HEK293 (cell line): ENCODE results near the gene EPDR1.
A peak's percentile ranks its signal among the peaks of the same experiment; 100 is the strongest.

ENCODE experiments used
- CTCF ChIA-PET: fragments of 350-600 bp; formaldehyde crosslinking; extraction: SDS; loops from one replicate; lab custom pipeline; 2021; ENCODE audit warnings: antibody characterized with exemption; lab: Yijun Ruan, JAX
- POLR2A ChIA-PET: fragments of 300-600 bp; formaldehyde crosslinking; extraction: SDS; loops from one replicate; lab custom pipeline; 2020; ENCODE audit warnings: antibody characterized with exemption, inconsistent platforms; lab: Yijun Ruan, JAX
- H3K27ac ChIP-seq: fragments of 200-500 bp; sonication (Bioruptor generic); 2 replicates; pipeline ENCODE4 v1.5.1; 2014; ENCODE audit warnings: low read depth, low read length, control low read depth, inconsistent platforms; ENCODE audit errors: extremely low read depth
- H3K36me3 ChIP-seq, 2 experiments: fragments of 200-500 bp in 1 of 2; sonication (Bioruptor generic) in 1 of 2; 1 replicate in 1 of 2; 2 replicates in 1 of 2; pipeline ENCODE4 v1.5.1; 2014 to 2017; ENCODE audit warnings: inconsistent platforms in 2 of 2, low read length in 2 of 2; ENCODE audit not compliant: control insufficient read depth in 2 of 2, insufficient read depth in 1 of 2
- H3K4me1 ChIP-seq: fragments of 200-500 bp; sonication (Bioruptor generic); 2 replicates; pipeline ENCODE4 v1.5.1; 2014; ENCODE audit warnings: mild to moderate bottlenecking, low read length, inconsistent platforms; ENCODE audit not compliant: control insufficient read depth, insufficient read depth
- H3K4me3 ChIP-seq: 2 replicates; pipeline ENCODE4 v1.5.1; 2011; ENCODE audit warnings: low read depth, mild to moderate bottlenecking, control low read depth, low read length, moderate library complexity
- H3K9me3 ChIP-seq: fragments of 200-500 bp; sonication (Bioruptor generic); 2 replicates; pipeline ENCODE4 v1.5.1; 2014; ENCODE audit warnings: low read depth, low read length, inconsistent platforms; ENCODE audit not compliant: control insufficient read depth, insufficient read depth
- EGR2 ChIP-seq: fragments of 450-650 bp; formaldehyde crosslinking; IDR thresholded peaks from 2 replicates; pipeline ENCODE4 v1.5.1; 2016; ENCODE audit warnings: low read depth, missing biosample characterization, missing genetic modification characterization
- KLF1 ChIP-seq: fragments of 450-650 bp; formaldehyde crosslinking; IDR thresholded peaks from 2 replicates; pipeline ENCODE4 v1.5.1; 2016; ENCODE audit warnings: missing biosample characterization, missing genetic modification characterization
- KLF8 ChIP-seq: fragments of 450-650 bp; formaldehyde crosslinking; IDR thresholded peaks from 2 replicates; pipeline ENCODE4 v1.5.1; 2016; ENCODE audit warnings: missing biosample characterization, missing genetic modification characterization
- KLF9 ChIP-seq: fragments of 450-650 bp; formaldehyde crosslinking; IDR thresholded peaks from 2 replicates; pipeline ENCODE4 v1.5.1; 2016; ENCODE audit warnings: missing biosample characterization, missing genetic modification characterization, low read depth
- MZF1 ChIP-seq: fragments of 450-650 bp; formaldehyde crosslinking; IDR thresholded peaks from 2 replicates; pipeline ENCODE4 v1.5.1; 2017; ENCODE audit warnings: missing biosample characterization, missing genetic modification characterization, borderline replicate concordance
- SP2 ChIP-seq: fragments of 450-650 bp; formaldehyde crosslinking; IDR thresholded peaks from 2 replicates; pipeline ENCODE4 v1.5.1; 2016; ENCODE audit warnings: missing biosample characterization, missing genetic modification characterization
- ZBTB1 ChIP-seq: fragments of 450-650 bp; formaldehyde crosslinking; IDR thresholded peaks from 2 replicates; pipeline ENCODE4 v1.5.1; 2016; ENCODE audit warnings: missing biosample characterization, missing genetic modification characterization
- ZBTB17 ChIP-seq: fragments of 450-650 bp; formaldehyde crosslinking; IDR thresholded peaks from 2 replicates; pipeline ENCODE4 v1.5.1; 2016; ENCODE audit warnings: missing biosample characterization, missing genetic modification characterization
- ZEB2 ChIP-seq: fragments of 450-650 bp; formaldehyde crosslinking; IDR thresholded peaks from 2 replicates; pipeline ENCODE4 v1.5.1; 2016; ENCODE audit warnings: missing biosample characterization, missing genetic modification characterization
- ZFP37 ChIP-seq: fragments of 450-650 bp; formaldehyde crosslinking; IDR thresholded peaks from 2 replicates; pipeline ENCODE4 v1.5.1; 2016; ENCODE audit warnings: missing biosample characterization, missing genetic modification characterization
- ZNF112 ChIP-seq: fragments of 450-650 bp; formaldehyde crosslinking; IDR thresholded peaks from 2 replicates; pipeline ENCODE4 v1.5.0; 2017; ENCODE audit warnings: missing biosample characterization, missing genetic modification characterization
- ZNF132 ChIP-seq: fragments of 450-650 bp; formaldehyde crosslinking; IDR thresholded peaks from 2 replicates; pipeline ENCODE4 v1.5.1; 2017; ENCODE audit warnings: missing biosample characterization, missing genetic modification characterization, borderline replicate concordance
- ZNF16 ChIP-seq: fragments of 450-650 bp; formaldehyde crosslinking; IDR thresholded peaks from 2 replicates; pipeline ENCODE4 v1.5.1; 2016; ENCODE audit warnings: low read depth, missing biosample characterization, missing genetic modification characterization
- ZNF23 ChIP-seq: fragments of 450-650 bp; formaldehyde crosslinking; IDR thresholded peaks from 2 replicates; pipeline ENCODE4 v1.5.1; 2016; ENCODE audit warnings: missing biosample characterization, missing genetic modification characterization, borderline replicate concordance
- ZNF341 ChIP-seq: fragments of 450-650 bp; formaldehyde crosslinking; IDR thresholded peaks from 2 replicates; pipeline ENCODE4; 2016; ENCODE audit warnings: low read depth, missing biosample characterization, missing genetic modification characterization
- ZNF350 ChIP-seq: fragments of 450-650 bp; formaldehyde crosslinking; IDR thresholded peaks from 2 replicates; pipeline ENCODE4 v1.5.0; 2017; ENCODE audit warnings: missing biosample characterization, mild to moderate bottlenecking, missing genetic modification characterization
- ZNF398 ChIP-seq: fragments of 450-650 bp; formaldehyde crosslinking; IDR thresholded peaks from 2 replicates; pipeline ENCODE4 v1.5.1; 2017; ENCODE audit warnings: missing biosample characterization, missing genetic modification characterization
- ZNF501 ChIP-seq: fragments of 450-650 bp; formaldehyde crosslinking; IDR thresholded peaks from 2 replicates; pipeline ENCODE4 v1.5.1; 2016; ENCODE audit warnings: missing biosample characterization, missing genetic modification characterization
- ZNF518A ChIP-seq: fragments of 450-650 bp; formaldehyde crosslinking; conservative IDR thresholded peaks from 2 replicates; pipeline ENCODE4 v1.5.1; 2016; ENCODE audit warnings: low read depth, missing biosample characterization, missing genetic modification characterization
- ZNF548 ChIP-seq: fragments of 450-650 bp; formaldehyde crosslinking; IDR thresholded peaks from 2 replicates; pipeline ENCODE4 v1.5.1; 2016; ENCODE audit warnings: missing biosample characterization, missing genetic modification characterization
- ZNF555 ChIP-seq: fragments of 450-650 bp; formaldehyde crosslinking; conservative IDR thresholded peaks from 2 replicates; pipeline ENCODE4 v1.5.1; 2017; ENCODE audit warnings: missing biosample characterization, mild to moderate bottlenecking, missing genetic modification characterization, inconsistent platforms
- ZNF571 ChIP-seq: fragments of 450-650 bp; formaldehyde crosslinking; IDR thresholded peaks from 2 replicates; pipeline ENCODE4 v1.5.0; 2017; ENCODE audit warnings: missing biosample characterization, missing genetic modification characterization
- ZNF654 ChIP-seq: fragments of 450-650 bp; formaldehyde crosslinking; IDR thresholded peaks from 2 replicates; pipeline ENCODE4 v1.5.1; 2016; ENCODE audit warnings: low read depth, missing biosample characterization, missing genetic modification characterization
- ZNF843 ChIP-seq: fragments of 450-650 bp; formaldehyde crosslinking; IDR thresholded peaks from 2 replicates; pipeline ENCODE4 v1.5.1; 2016; ENCODE audit warnings: missing biosample characterization, missing genetic modification characterization
- TF ChIP-seq, protein P1 (sequence below): fragments of 450-650 bp; formaldehyde crosslinking; optimal IDR thresholded peaks from 2 replicates; pipeline ENCODE3; 2016; ENCODE audit warnings: missing biosample characterization, mild to moderate bottlenecking, missing genetic modification characterization
- TF ChIP-seq, protein P2 (sequence below): fragments of 450-650 bp; formaldehyde crosslinking; IDR thresholded peaks from 2 replicates; pipeline ENCODE4 v1.5.1; 2016; ENCODE audit warnings: missing biosample characterization, missing genetic modification characterization
- TF ChIP-seq, protein P3 (sequence below): fragments of 450-650 bp; formaldehyde crosslinking; IDR thresholded peaks from 2 replicates; pipeline ENCODE4 v1.5.1; 2017; ENCODE audit warnings: missing biosample characterization, missing genetic modification characterization

Gene EPDR1

GRCh38 chr7:37920849-37921805 lies 687 bp downstream of the EPDR1 start (continued):
- TF ChIP-seq, protein P1, sequence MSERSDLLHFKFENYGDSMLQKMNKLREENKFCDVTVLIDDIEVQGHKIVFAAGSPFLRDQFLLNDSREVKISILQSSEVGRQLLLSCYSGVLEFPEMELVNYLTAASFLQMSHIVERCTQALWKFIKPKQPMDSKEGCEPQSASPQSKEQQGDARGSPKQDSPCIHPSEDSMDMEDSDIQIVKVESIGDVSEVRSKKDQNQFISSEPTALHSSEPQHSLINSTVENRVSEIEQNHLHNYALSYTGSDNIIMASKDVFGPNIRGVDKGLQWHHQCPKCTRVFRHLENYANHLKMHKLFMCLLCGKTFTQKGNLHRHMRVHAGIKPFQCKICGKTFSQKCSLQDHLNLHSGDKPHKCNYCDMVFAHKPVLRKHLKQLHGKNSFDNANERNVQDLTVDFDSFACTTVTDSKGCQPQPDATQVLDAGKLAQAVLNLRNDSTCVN (tag by site-specific recombination), result peak; percentile 85
- TF ChIP-seq ZEB2 (tag by site-specific recombination), result peak; percentile 48; the same call in 1 of the 2 replicates
- peak; percentile 54; the same call in 1 of the 2 replicates for TF ChIP-seq ZNF501 (tag by site-specific recombination)
- TF ChIP-seq, protein P2, sequence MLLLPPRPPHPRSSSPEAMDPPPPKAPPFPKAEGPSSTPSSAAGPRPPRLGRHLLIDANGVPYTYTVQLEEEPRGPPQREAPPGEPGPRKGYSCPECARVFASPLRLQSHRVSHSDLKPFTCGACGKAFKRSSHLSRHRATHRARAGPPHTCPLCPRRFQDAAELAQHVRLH, result no peak
- TF ChIP-seq ZNF350 (tag by site-specific recombination), result no peak
- 0 out of 2 replicates have a peak, but pooled peaks have one; percentile 20 for TF ChIP-seq KLF9
- 0 out of 2 replicates have a peak, but pooled peaks have one; percentile 39 for TF ChIP-seq ZFP37 (tag by site-specific recombination)
- no peak for TF ChIP-seq ZNF112 (tag by site-specific recombination)
- TF ChIP-seq, protein P3, sequence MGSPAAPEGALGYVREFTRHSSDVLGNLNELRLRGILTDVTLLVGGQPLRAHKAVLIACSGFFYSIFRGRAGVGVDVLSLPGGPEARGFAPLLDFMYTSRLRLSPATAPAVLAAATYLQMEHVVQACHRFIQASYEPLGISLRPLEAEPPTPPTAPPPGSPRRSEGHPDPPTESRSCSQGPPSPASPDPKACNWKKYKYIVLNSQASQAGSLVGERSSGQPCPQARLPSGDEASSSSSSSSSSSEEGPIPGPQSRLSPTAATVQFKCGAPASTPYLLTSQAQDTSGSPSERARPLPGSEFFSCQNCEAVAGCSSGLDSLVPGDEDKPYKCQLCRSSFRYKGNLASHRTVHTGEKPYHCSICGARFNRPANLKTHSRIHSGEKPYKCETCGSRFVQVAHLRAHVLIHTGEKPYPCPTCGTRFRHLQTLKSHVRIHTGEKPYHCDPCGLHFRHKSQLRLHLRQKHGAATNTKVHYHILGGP (tag by site-specific recombination), result no peak
- TF ChIP-seq KLF1 (tag by site-specific recombination), result peak; percentile 60; the same call in 1 of the 2 replicates
- peak; percentile 51 for TF ChIP-seq SP2 (tag by site-specific recombination)
- TF ChIP-seq ZBTB17 (tag by site-specific recombination), result peak; percentile 61
- TF ChIP-seq ZBTB1 (tag by site-specific recombination), result no peak
- TF ChIP-seq ZNF571 (tag by site-specific recombination), result no peak
- TF ChIP-seq KLF8 (tag by site-specific recombination), result peak; percentile 49; the same call in 1 of the 2 replicates
- TF ChIP-seq ZNF341 (tag by site-specific recombination), result peak; percentile 98
- TF ChIP-seq ZNF555 (tag by site-specific recombination), result no peak
- 0 out of 2 replicates have a peak, but pooled peaks have one; percentile 49 for TF ChIP-seq ZNF843 (tag by site-specific recombination)
- no peak for TF ChIP-seq ZNF132
- no peak for TF ChIP-seq ZNF654
- no peak for TF ChIP-seq EGR2

DNA sequence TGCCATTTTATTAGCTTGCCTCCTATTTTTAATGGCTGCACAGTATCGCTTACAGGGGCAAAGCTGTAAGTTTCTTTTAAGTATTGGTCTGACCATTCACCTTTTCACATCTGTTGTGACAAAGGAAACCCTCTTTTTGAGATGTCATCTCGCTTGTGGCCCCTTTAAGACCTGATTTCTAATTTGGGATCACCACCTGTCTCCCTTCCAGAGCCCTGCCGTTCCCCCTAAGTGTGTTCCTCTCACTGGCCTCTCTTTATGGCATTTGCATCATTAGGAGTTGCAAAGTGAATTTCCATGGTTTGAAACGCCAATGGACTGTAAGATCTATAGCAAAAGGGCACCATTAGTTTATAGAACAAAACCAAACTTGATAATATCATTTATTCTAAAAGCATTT lies 1.4 kb downstream of the EPDR1 start:
- Histone ChIP-seq H3K9me3 (no peaks in the 10 kb centered on the region), H3K27ac (no peak overlapping the region)

More for the DNA sequence above, 1.4 kb downstream of the EPDR1 start:
- TF ChIP-seq ZNF548 (tag by site-specific recombination), result no peak
- no peak for TF ChIP-seq ZEB2 (tag by site-specific recombination)
- no peak for TF ChIP-seq ZNF16 (tag by site-specific recombination)
- no peak for TF ChIP-seq KLF9
- no peak for TF ChIP-seq ZNF23
- TF ChIP-seq ZNF398 (tag by site-specific recombination), result no peak
- TF ChIP-seq ZNF518A (tag by site-specific recombination), result no peak
- TF ChIP-seq MZF1, result no peak
- TF ChIP-seq, all 188 proteins: peak for 0
- ChIA-PET CTCF (interaction anchor here (0.5 kb wide), 1 partner anchor 21 kb away, joined by 3 read pairs; no protein-coding TSS in a partner anchor), POLR2A (interaction anchor here (0.6 kb wide), 1 partner anchor 827 kb away, joined by 3 read pairs; no protein-coding TSS in a partner anchor)
- peak overlapping the region; percentile 56; the same call in 1 of the 2 replicates for H3K4me3 ChIP-seq
- no peaks in the 10 kb centered on the region for H3K36me3 ChIP-seq
- H3K4me1 ChIP-seq, result no peaks in the 10 kb centered on the region
